OCI-M2 (cell line): ENCODE data around the gene DAPK3.
"Not testable (repeated sequence)": the region's sequence is repeated elsewhere in the genome, so short reads cannot be mapped to it uniquely, and the experiment has no call there.

Experiments used
- DNase-seq: peaks from one replicate; lab custom pipeline; 2025; ENCODE audit not compliant: unreplicated experiment; lab: John Stamatoyannopoulos, UW

The DAPK3 gene

GRCh38 chr19:3955688-3956087 is 15.2 kb downstream of the DAPK3 start:
- no peak for DNase-seq

GRCh38 chr19:3955276-3955675 is 15.6 kb downstream of the DAPK3 start:
- not testable (repeated sequence) for DNase-seq

DNA sequence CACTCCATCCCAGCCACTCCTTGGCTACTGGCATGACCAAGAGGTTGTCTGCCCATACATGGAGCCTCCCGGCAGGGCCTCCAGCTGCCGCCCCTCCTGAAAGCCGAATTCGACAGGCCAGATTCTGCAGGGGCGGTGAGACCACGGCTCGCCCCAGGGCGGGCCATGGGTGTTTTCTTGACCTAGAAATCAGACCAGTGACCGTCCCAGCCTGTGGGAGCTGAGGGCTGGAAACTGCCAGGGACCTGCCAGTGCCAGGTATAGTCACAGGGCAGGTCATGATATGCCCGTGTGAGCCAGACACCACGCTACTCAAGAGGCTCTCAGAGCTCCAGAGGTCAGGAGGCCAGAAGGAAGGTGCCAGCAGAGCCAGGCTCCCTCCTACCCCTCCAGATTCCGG is 16.8 kb downstream of the DAPK3 start:
- DNase-seq, result no peak

- not testable (repeated sequence) for DNase-seq
Measured at GRCh38 chr19:3952755-3953276, 18.1 kb downstream of the DAPK3 start.

GRCh38 chr19:3950871-3951861 is 19.7 kb downstream of the DAPK3 start:
- DNase-seq, result no peak

DNA sequence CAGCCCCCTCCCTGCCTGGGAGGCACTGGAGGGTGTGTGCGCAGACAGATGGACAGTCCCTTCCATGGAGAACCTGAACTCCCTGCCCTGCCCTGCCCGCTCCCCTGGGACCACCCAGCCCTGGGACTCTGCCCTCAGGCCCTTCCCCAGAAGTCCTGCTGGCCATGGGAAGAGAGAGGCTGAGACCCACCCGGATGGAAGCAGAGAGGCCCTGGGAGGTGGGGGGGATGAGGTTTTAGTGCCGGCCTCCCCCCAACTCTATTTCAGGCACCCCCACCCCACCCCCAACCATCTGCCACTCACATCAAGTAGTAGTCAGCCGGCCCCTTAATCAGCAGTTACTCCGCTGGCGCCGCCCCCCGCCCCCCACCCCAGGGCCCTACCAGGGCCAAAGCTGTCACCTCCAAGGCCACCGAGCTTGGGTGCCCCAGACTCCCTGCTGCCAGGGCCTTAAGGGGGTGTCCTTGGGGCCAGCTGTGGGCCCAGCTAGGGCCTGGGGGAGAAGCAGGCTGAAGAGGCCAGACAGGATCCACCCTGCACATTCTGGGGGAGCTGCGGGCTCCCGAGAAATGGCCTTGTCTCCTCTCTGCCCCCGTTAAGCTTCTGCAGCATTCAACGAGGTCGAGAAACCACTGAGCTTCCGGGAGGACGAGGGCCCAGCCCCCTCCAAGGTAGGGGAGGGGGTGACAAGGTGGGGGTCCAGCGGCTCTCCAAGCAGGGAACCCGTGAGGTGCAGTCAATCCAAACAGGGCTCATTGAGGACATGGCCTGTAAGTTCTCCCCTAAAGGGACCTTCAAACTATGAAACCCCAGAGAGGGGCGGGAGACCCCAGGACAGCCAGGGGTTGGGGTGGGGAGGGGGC is 20.7 kb downstream of the DAPK3 start:
- no peak for DNase-seq

DNA sequence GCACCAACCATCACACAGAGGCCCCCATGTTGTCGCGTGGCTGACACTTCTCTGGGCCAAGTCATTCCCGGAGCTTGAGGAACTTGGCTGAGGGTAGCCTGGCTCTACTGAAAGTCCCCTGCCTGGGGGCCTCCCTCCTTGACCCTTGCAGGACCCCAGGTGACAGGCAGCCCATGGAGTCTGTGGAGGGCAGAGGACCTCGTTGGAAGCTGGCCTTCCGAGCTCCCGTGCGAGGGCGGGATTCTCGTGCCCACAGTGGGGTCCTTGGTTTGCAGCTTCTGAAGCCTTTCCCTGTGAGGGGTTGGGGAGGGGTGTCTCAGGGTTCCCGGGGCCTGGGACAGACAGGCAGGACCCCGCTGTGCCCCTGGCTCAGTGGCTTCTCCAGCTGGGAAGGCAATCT is 21.6 kb downstream of the DAPK3 start:
- DNase-seq, result no peak

GRCh38 chr19:3947316-3947933 is 23.5 kb downstream of the DAPK3 start:
- not testable (repeated sequence) for DNase-seq

DNA sequence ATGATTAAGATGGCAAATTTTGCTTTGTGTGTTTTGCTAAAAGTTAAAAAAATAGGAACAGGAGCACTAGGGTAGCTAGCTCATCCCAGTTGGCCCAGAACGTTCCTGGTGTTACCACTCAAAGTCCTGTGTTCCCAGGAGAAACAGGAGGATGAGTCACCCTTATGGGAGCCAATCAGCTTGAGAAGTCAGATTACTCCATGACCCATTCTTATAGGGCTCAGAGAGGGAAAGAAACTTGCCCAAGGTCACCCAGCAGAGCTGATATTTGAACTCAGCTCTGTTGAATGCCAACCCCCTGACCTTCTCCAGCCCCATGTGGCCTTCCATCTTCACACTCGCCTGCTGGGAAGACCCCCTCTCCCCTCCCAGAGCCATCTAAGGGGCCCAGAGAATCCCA is 25.1 kb downstream of the DAPK3 start:
- no peak for DNase-seq

DNA sequence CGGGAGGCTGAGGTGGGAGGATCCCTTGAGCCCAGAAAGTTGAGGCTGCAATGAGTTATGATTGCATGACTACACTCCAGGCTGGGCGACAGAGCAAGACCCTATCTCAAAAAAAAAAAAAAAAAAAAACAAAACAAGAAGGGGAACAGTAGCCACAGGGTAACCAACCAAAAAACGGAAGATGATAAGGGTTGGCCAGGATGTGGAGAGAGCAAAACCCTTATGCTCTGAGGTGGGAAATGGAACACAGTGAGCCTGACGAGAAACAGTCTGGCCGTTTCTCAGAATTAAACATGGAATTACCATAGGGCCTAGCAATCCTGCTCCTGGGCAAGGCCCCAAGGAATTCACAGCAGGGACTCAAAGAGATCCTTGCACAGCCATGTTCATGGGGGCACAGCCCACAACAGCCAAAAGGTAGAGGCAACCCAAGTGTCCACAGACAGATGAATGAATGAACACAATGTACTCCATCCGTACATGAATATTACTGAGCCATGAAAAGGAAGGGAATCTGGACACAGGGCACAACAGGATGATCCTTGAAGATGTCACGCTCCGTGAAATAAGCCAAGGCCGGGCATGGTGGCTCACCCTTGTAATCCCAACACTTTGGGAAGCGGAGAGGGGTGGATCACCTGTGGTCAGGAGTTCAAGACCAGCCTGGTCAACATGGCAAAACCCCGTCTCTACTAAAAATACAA is 26.7 kb downstream of the DAPK3 start:
- no peak for DNase-seq

- no peak for DNase-seq
Measured at GRCh38 chr19:3942790-3943409, 28.0 kb downstream of the DAPK3 start.

DNA sequence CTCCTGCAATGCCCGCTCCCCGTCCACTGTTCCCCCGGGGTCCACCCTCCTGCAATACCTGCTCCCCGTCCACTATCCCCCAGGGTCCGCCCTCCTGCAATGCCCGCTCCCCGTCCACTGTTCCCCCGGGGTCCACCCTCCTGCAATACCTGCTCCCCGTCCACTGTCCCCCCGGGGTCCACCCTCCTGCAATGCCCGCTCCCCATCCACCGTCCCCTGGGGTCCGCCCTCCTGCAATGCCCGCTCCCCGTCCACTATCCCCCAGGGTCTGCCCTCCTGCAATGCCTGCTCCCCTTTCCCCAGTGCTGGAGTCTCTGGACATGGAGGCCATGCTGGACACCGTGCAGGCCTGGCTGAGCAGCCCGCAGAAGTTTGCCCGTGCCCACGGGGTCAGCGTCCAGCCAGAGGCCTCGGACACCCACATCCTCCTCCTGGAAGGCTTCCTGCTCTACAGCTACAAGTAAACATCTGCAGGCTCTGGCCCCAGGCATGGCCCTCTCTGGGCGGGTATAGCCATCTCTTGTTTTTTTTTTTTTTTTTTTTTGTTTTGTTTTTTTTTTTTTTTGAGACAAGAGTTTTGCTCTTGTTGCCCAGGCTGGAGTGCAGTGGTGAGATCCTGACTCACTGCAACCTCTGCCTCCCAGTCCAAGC is 32.5 kb downstream of the DAPK3 start:
- DNase-seq, result not testable (repeated sequence)

GRCh38 chr19:3936506-3937442 is 34.1 kb downstream of the DAPK3 start:
- no peak for DNase-seq

DNA sequence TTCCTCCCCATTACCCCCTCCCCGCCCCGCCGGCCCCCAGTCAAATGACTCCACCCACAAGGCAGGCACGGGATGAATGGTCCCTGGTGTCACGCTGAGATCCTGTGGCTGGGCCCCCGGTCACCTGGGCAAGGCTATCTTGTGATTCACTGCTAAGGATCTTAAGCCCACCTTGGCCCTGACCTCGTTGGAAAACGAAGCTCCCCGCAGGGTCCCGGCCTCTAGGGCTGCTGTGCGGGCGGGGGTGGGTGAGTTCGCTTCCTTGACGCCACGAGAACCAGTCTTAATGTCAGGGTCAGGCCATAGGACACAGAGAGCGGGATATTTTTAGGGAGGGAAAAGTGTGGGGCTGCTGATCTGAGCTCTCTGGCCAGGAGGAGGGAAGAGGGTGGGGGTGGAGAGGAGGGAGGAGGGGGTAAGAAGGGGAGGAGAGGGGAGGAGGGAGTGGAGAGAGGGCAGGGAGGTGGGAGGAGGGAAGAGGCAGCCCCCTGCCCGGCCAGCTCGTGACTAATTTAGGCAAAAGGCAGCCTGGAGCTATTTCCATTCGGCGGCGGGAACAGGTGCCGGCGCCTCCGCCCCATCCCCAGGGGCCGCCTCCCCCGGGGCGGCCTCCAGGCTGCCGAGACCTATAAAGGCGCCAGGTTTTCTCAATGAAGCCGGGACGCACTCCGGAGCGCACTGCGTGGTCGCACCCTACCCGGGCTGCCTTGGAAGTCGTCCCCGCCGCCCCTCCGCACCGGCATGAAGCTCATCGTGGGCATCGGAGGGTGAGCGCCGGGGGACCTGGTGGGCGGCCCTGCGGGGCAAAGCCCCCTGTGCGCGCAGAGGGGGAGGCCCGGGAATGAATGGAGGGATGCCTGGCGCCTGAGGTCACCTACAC is 37.7 kb downstream of the DAPK3 start, which contains the start of gene NMRK2:
Gene NMRK2, plus strand, starts transcription at position 139 of the 880 bp plus-strand sequence. Its CDS starts 603 bp downstream, at position 742.
- DNase-seq, result no peak

DNA sequence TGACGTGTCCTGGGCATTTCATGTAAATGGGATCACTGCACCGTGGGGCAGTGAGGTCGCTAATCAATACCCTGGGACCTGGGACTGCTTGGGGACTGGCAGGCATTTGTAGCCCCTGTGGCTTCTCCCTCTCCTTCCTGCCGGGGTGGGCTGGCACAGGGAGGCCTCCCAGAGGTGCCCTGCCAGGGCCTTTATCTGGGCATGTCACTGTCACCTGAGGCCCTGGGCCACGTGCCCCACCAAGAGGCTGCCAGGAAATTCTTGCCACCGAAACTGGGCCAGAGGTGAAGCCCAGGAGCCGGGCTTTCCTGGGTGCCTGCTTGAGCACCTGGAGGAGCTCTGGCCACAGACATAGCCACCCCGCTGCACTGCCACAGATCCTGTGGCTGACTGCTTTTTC is 39.9 kb downstream of the DAPK3 start:
- DNase-seq, result no peak

DNA sequence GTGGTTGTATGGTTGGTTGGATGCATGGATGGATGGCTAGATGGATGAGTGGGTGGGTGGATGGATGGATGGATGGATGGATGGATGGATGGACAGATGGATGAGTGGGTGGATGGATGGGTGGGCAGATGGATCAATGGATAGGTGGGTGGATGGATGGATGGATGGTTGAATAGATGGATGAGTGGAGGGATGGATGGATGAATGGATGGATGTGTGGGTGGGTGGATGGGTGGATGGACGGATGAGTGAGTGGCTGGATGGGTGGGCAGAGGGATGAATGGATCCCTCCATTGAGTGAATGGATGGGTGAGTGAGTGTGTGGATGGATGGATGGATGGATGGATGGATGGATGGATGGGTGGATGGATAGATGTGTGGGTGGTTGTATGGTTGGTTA is 47.0 kb downstream of the DAPK3 start:
- no peak for DNase-seq

DNA sequence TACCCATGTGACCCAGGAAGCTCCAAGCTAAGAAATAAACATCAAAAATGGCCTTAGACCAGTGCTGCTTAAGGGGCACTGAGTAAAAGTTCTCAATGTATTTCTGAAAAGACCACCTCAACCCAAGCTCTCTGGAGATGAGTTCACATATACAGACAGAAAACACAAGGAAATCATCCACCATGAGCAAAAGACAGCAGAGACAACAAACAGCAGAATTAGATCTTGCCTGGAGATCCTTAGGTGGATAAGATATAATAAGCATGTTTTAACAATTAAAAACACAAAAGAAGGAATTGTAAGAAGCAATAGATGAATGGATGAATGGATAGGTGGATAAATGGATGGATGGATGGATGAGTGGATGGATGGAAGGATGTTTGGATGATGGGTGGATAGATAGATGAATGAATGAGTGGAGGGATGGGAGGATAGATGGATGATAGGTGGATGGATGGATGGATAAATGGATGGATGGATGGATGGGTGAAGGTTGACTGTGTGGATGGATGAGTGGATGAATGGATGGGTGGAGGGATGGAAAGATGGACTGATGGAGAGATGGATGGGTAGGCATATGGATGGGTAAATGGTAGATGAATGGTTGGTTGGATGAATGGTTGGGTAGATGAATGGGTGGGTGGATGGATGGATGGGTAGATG is 47.7 kb downstream of the DAPK3 start:
- no peak for DNase-seq
